Muscle of leg (tissue), 11 donors: ENCODE data around the gene ATP8B1. TPM values are rescaled to one million over a fixed set of nuclear protein-coding genes. Genes with fewer than 3 reads are reported as not detected.

Source experiments
- DNase-seq: peaks from one replicate; pipeline ENCODE4 v3.0.0; 2013
- H3K27ac ChIP-seq: one replicate; pipeline ENCODE4 v1.5.1; 2013; ENCODE audit warnings: mild to moderate bottlenecking, low read length, control low read depth
- H3K27me3 ChIP-seq: one replicate; pipeline ENCODE4 v1.6.1; 2013; ENCODE audit warnings: low read length; ENCODE audit not compliant: control insufficient read depth, insufficient read depth
- H3K36me3 ChIP-seq: one replicate; pipeline ENCODE4 v1.6.1; 2013; ENCODE audit warnings: low read length; ENCODE audit not compliant: control insufficient read depth, insufficient read depth
- H3K4me1 ChIP-seq: one replicate; pipeline ENCODE4 v1.6.1; 2013; ENCODE audit warnings: low read length; ENCODE audit not compliant: control insufficient read depth, insufficient read depth
- H3K4me3 ChIP-seq: one replicate; pipeline ENCODE4 v1.5.1; 2013; ENCODE audit warnings: low read length, control low read depth
- H3K9me3 ChIP-seq: replicated peaks from 2 replicates; pipeline ENCODE4 v1.6.1; 2013; ENCODE audit warnings: low read depth, low read length; ENCODE audit not compliant: control insufficient read depth
- WGBS: methylation state at CpG from one replicate; pipeline ENCODE4 v1.1.5; 2013; ENCODE audit warnings: missing lambda C conversion rate; ENCODE audit not compliant: insufficient coverage; 5-methylcytosine and 5-hydroxymethylcytosine counted together
- polyA plus RNA-seq, 8 donors: library from polyadenylated mRNA; unstranded; fragments of 120-200 nt; gene quantifications; one replicate each; pipeline versions ENCODE4 v1.2.1 to v1.2.3, GENCODE V29; 2013; ENCODE audit warnings: inconsistent platforms in 1 of 8, low replicate concordance in 1 of 8; ENCODE audit not compliant: insufficient read length in 8 of 8, insufficient read depth in 1 of 8
- total RNA-seq: library from RNA; stranded (reverse); fragments of 120-200 nt; gene quantifications from one replicate; pipeline ENCODE4 v1.2.4, GENCODE V29; 2013

The ATP8B1 gene
- total and polyA plus RNA-seq, 9 donors = 2.8 to 5.7 (median 4.3) TPM

- Histone ChIP-seq H3K27me3 (no peaks in the 10 kb centered on the region), H3K4me1 (peaks cover 3% of the 10 kb centered on the region), H3K36me3 (no peaks in the 10 kb centered on the region), H3K9me3 (no peaks in the 10 kb centered on the region), H3K27ac (no peak overlapping the region), H3K4me3 (peak overlapping the region; percentile 81)
- 95% methylated on average over 6 of the region's 9 CpGs for WGBS
- DNase-seq = no peak
Observed at GRCh38 chr18:57629422-57629821, 173.7 kb downstream of the ATP8B1 start.

DNA sequence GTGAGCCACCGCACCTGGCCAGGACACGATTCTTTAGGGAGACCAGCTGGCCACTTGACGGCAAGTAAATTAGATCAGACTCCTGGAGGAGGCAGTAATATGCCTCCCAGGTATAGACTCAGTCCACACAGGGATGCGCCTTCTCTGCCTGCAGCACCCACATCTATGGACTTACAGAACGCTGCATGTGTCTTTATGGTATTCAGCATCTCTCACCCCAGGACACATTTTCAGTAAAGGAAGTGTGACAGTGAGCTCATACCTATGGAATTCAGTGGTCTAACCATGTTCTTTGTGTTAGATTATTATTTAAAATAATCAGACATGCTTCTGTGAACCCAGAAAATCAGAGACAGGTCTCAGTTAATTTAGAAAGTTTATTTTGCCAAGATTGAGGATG lies 175.6 kb downstream of the ATP8B1 start:
- H3K9me3 ChIP-seq = no peaks in the 10 kb centered on the region
- 27% methylated on average over 2 of the region's 5 CpGs for WGBS
- H3K4me1 ChIP-seq = peaks cover 3% of the 10 kb centered on the region
- H3K4me3 ChIP-seq = no peak overlapping the region
- H3K27ac ChIP-seq = no peak overlapping the region
- H3K27me3 ChIP-seq = no peaks in the 10 kb centered on the region
- no peak for DNase-seq
- no peaks in the 10 kb centered on the region for H3K36me3 ChIP-seq

DNA sequence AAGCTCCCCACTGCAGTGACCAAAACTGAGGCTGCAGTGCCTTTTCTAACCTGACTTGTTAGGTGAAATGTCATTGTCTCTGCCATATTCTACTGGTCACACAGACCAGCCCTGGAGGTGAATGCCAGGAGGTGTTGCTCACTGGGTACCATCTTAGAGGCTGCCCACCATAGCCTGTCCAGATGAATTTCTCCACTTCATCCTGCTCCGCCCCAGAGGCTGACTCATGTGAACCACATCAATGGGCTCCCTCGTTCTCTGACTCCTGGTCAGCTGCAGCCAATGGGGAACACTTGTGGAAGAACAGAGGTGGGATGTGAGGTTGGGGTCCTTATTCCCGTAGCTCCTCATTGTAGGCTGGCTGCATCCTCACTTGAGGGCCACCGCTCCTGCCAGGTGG lies 178.1 kb downstream of the ATP8B1 start:
- Histone ChIP-seq H3K27me3 (no peaks in the 10 kb centered on the region), H3K9me3 (no peaks in the 10 kb centered on the region), H3K27ac (no peak overlapping the region), H3K4me3 (no peak overlapping the region), H3K36me3 (peaks cover 2% of the 10 kb centered on the region), H3K4me1 (peaks cover 8% of the 10 kb centered on the region)
- DNase-seq = no peak
- 78% methylated on average over 2 of the region's 4 CpGs for WGBS

- WGBS = 0% methylated on average over 10 of the region's 20 CpGs
- Histone ChIP-seq H3K4me3 (peak overlapping the region; percentile 68), H3K36me3 (peaks cover 18% of the 10 kb centered on the region), H3K27ac (peak overlapping the region; percentile 91), H3K4me1 (peaks cover 5% of the 10 kb centered on the region), H3K27me3 (no peaks in the 10 kb centered on the region), H3K9me3 (no peaks in the 10 kb centered on the region)
- no peak for DNase-seq
Observed at GRCh38 chr18:57621246-57621604, 181.9 kb downstream of the ATP8B1 start.

- peaks cover 5% of the 10 kb centered on the region for H3K4me1 ChIP-seq
- H3K27ac ChIP-seq = no peak overlapping the region
- peaks cover 29% of the 10 kb centered on the region for H3K36me3 ChIP-seq
- no peaks in the 10 kb centered on the region for H3K27me3 ChIP-seq
- no peaks in the 10 kb centered on the region for H3K9me3 ChIP-seq
- H3K4me3 ChIP-seq = no peak overlapping the region
- 100% methylated on average over 2 of the region's 3 CpGs for WGBS
- DNase-seq = no peak
Observed at GRCh38 chr18:57619876-57620275, 183.2 kb downstream of the ATP8B1 start.

GRCh38 chr18:57618910-57619309 lies 184.2 kb downstream of the ATP8B1 start:
- no peaks in the 10 kb centered on the region for H3K9me3 ChIP-seq
- peaks cover 5% of the 10 kb centered on the region for H3K4me1 ChIP-seq
- 100% methylated on average over 1 of the region's 3 CpGs for WGBS
- H3K27ac ChIP-seq = no peak overlapping the region
- H3K36me3 ChIP-seq = peaks cover 35% of the 10 kb centered on the region
- no peak overlapping the region for H3K4me3 ChIP-seq
- no peaks in the 10 kb centered on the region for H3K27me3 ChIP-seq
- no peak for DNase-seq

- WGBS = no CpG with 5 or more reads among the region's 1 CpG
- no peaks in the 10 kb centered on the region for H3K27me3 ChIP-seq
- no peak overlapping the region for H3K27ac ChIP-seq
Observed at GRCh38 chr18:57603871-57604270, 199.2 kb downstream of the ATP8B1 start.

More at GRCh38 chr18:57603871-57604270, 199.2 kb downstream of the ATP8B1 start:
- Histone ChIP-seq H3K9me3 (no peaks in the 10 kb centered on the region), H3K4me1 (no peaks in the 10 kb centered on the region), H3K36me3 (peaks cover 56% of the 10 kb centered on the region), H3K4me3 (no peak overlapping the region)
- DNase-seq = no peak

Other genes with a start within 250 kb of the ATP8B1 start
- gene FECH, start 216.6 kb downstream of the ATP8B1 start, total RNA-seq = 23.0 TPM
- 10 to 100 TPM; 18.4 to 24.5 (median 21.0) TPM for gene FECH, start 216.6 kb downstream of the ATP8B1 start, polyA plus RNA-seq
- 75.6 TPM for gene NARS1, start 181.5 kb downstream of the ATP8B1 start, total RNA-seq
- 100 to 1,000 TPM in 1 of 8 donors, 10 to 100 TPM in 7; 62.0 to 104 (median 88.0) TPM for gene NARS1, start 181.5 kb downstream of the ATP8B1 start, polyA plus RNA-seq
- 24.8 TPM for gene NEDD4L, start 240.9 kb upstream of the ATP8B1 start, total RNA-seq
- gene NEDD4L, start 240.9 kb upstream of the ATP8B1 start, polyA plus RNA-seq = 10 to 100 TPM; 27.6 to 43.1 (median 35.1) TPM